HG02678 (cell line): ENCODE data around the gene UBN1.

Source experiments
- ATAC-seq: cut with Tn5 transposase; IDR thresholded peaks from one replicate; pipeline ENCODE4 v1.9.1; 2021; ENCODE audit warnings: mild to moderate bottlenecking, moderate library complexity; ENCODE audit not compliant: unreplicated experiment

UBN1 gene

GRCh38 chr16:4904108-4904941 is 57.0 kb downstream of the UBN1 start:
- no peak for ATAC-seq

DNA sequence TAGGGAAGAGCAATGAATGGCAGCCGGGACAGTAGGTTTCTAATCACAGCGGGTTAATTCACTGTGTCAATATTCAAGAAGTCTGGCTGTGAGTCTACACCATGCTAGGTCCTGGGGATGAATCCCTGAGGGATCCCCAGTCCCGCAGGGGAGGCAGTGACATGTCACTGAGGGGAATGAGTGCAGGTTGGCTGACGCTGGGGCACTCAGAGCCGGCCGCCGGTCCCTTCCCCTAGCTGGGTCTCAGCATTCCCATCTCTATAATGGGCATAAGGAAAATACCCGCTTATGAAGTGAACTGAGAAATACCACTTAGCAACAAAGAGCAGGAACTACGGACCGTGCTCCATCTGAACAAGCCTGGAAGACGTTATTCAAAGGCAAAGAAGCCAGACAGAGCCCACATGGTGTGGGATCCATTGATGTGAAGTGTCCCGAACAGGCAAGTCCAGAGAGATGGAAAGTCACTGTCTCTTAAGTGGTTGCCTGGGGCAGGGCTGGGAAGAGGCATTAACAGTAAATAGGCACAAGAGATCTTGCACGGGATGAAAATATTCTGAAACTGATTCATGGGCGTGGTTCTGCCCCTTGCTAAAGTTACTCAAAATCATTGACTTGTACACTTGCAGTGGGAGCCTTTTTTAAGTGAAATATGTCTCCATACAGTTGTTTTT is 57.8 kb downstream of the UBN1 start:
- no peak for ATAC-seq

GRCh38 chr16:4908854-4909401 is 61.6 kb downstream of the UBN1 start:
- no peak for ATAC-seq

DNA sequence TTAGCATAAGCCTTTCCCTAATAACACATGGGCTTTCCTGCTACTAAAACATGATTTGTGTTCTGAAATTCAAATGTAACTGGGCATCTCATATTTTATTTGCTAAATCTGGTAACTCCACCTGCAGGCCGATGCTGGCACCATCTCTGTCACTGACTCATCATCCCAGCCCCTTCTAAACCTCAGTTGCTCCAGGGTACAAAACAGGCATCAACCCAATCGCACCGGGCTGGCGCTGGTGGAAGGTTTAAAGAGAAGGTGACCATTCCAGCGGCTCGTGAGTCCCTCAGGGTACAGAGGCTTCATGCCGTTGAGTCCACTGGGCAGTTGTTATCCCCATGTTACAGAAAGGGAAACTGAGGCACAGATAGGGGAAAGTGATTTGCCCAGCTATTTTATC is 62.5 kb downstream of the UBN1 start:
- ATAC-seq: no peak

DNA sequence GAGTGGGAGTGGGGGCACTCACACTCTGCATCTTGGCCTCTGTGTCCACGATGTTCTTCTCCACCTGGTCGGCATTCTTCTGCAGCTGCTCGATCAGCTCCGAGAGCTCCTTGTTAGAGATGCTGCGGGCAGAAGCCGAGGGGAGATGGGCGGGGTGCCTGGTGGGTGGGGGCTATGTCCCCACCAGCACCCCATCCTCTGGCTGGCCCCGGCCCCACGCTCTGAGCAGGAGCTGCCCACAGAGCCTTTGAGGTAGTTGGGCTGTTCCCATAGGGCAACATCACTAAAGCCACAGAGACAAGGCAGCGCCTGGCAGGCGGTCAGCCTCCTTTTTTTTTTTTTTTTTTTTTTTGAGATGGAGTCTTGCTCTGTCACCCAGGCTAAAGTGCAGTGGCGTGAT is 63.5 kb downstream of the UBN1 start:
- no peak for ATAC-seq

- no peak for ATAC-seq
Observed at GRCh38 chr16:4911970-4912386, 64.7 kb downstream of the UBN1 start.

GRCh38 chr16:4913130-4913773 is 66.0 kb downstream of the UBN1 start:
- no peak for ATAC-seq

DNA sequence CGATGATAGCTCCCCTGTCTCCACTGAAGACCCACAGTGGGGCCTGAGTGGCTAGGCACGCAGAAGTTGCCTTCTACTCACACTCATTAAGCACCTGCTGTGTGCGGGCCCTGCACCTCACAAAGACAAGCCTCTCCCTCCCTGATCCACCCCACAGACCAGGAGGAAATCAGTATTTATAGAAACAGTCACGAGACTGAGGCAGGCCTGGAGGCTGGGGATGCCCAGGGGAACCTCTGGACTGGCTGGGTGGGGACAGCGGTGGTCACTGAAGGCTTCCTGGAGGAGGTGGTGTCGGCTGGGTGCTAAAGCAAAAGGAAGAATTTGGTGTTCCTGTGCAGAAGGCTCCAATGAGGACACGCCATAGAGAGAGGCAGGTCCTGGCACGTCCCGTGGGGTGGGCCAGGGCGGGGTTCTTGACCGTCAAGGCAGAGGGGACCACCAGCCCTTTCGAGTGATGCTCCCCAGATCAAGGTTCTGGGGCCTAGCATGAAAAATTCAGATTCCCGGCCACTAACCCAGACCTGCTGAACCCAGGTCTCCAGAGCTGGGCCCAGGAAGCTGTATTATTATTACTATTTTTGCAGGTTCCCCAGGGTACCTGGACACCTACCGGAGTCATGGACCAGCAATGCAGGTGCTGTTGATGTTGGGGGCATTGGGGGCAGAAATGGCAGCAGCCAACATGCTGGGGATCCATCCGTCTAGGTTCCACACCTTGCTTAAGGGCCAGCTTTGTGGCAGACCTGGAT is 66.7 kb downstream of the UBN1 start:
- no peak for ATAC-seq

DNA sequence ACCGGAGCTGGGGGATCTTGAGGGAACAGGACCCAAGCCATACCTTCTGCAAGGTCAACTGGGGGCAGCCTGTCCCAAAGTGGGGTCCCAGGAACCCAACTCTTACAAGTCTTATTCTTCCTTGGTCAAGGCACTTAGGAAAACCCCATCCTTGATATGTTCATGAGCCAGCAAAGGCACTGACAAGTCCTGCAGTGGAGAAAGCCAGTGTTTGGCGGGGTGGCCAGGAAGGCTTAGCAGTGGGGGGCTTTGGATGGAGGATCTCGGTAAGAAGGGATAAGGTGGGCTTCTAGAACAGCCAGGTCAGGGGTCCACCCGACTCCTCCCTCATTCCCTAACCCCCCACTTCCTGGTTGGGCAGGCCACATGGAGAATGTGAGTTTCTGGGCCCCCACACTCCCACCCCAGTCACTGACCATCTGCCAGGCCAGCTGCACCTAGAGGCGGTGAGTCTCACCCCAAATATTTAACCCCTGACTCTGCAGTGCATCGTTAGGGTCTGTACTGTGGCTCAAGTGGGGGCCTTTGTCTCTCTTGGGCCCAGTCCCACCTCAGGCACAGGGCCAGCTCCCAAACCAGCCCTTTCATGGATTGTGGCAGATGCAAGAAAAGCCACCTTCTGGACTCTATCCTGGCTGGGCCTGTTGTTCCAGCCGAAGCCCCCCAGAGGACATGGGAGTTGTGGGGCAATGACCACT is 67.4 kb downstream of the UBN1 start:
- ATAC-seq: no peak

DNA sequence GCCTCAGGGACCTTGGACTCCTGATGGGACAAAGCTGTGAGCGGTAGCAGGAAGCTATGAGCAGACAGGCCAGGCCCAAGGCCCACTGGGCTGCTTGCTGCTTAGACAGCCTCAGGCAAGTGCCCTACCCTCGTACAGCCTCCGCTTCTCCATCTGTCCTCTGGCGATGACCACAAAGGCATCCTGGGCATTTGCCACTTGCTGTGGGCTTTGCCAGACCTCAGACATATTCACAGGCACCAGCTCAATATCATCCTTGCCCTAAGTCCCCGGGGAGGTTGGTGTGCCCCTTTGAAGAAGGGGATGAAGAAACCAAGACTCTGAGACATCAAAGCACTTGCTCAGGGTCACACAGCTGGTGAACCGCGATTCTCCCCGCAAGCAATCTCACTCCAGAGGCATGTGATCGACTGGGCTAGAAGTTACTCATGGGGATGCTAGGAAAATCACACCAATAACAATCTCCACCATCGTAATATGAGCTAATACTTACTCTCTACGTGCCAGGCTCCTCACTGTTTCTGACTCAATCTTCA is 68.0 kb downstream of the UBN1 start:
- ATAC-seq: no peak

DNA sequence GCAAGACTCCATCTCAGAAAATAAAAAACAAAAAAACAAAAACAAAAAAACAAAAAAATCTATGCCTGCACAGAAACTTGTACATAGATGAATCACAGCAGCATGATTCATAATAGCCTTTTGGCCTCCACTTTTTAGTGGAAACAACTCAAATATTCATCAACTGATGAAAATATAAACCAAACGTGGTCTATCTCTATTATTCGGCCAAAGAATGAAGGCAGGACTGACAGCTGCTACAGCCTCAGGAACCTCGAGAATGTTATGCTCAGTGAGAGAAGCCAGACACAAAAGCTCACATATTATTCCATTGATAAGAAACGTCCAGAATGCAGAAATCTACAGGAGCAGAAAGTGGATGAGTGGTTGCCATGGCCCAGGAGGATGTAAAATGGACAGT is 69.8 kb downstream of the UBN1 start:
- no peak for ATAC-seq

DNA sequence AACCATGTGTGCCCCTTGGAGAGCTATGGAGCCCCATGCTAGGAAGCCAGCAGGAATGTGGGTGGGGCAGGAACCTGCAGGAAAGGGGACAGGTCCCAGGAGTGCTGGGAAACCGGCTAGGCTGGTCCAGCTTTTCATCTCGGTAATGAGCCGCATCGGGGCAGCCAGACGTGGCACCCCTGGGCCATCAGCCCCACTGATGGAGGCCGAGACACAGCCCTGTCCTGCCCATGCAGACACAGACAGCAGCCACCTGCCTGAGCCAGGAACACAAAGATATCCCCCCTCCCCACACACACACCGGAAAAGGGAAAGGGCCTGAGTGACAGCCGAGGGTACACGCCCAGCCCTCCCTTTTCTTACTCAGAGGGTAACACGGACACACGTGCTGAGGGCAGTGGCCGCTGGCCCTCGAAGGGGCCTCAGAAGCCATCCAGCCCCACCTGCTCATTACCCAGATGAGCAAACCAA is 71.5 kb downstream of the UBN1 start:
- no peak for ATAC-seq

DNA sequence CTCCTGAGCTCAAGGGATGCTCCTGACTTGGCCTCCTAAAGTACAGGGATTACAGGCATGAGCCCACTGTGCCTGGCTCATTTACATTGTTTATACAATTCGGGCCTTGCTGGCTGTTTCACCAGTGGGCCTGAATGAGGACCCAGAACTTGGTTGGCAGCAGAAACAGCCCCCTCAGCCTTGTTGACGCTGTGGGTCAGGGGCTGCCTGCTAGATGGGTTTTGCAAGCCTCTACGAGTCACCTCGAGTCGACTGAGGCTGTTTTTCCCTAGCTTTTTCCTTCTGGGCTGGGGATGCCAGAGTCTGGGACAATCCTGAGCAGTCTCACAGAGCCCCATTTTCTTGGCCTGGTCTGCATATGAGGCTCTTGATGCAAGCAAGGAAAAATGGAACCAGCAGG is 73.5 kb downstream of the UBN1 start:
- ATAC-seq: no peak

DNA sequence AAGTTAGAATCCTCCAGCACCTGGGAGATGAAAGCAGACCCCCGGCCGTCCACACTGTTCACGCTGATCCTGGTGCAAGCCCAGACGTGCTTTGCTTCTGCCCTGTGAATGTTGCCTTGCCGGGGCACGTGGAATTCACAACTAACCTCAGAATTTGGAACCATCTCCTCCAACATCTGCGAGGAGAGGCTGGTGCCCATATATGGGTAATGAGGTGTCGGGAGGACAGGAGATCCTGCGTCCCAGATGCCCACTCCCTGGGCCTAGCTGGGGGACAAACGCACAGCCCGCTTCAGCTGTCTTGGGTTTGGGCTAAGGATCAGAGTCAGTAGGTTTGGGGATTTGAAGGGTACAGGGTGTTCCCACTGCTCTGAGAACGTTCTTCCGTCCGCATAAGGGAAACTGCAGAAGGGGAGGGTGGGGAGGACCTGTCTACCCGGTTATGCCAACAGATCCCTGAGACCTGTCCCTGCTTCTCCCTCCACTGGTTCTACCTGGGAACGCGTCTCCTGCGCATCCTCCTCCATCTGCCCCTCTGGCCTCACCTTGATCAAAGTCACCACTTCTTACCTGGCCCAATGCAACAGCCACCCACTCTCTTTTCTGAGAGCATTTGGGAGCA is 75.6 kb downstream of the UBN1 start:
- no peak for ATAC-seq

DNA sequence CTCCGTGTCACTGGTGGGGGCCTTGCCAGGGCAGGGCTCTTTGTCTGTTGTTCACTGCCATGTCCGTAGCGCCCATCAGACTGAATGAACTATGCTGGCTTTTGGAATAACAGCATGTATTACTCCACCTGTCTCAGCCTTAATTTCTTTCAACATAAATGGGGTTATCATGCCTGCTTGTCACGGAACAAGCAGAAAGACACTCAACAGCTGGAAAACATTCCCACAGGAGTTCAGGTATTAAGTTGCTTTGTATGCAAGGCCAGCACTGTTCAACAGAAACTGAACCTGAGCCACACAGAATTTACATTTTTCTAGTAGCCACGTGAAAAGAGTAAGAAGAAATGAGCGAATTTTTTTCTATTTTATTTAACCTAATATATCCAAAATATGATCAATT is 76.6 kb downstream of the UBN1 start:
- no peak for ATAC-seq

GRCh38 chr16:4924593-4925292 is 77.5 kb downstream of the UBN1 start:
- ATAC-seq: no peak

- ATAC-seq: no peak
Observed at GRCh38 chr16:4925293-4925607, 78.0 kb downstream of the UBN1 start.

DNA sequence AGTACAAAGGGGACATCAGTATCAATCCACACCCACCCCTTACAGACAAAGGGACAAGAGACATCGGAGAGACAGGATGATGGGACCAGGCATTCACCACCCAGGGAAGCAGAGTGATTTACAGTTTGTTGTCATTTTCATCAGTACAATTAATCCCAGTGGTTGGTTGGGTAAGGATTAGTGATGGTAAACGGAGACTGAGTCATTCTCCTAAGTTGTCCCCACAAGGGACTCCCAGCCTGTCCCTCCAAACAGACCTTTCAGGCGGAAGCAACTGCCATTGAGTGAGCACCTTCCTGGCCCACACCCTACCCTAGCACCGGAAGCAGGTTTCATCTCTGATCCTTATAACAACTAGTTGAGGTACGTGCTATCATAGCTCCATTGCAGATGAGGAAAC is 78.5 kb downstream of the UBN1 start:
- ATAC-seq: no peak

- no peak for ATAC-seq
Observed at GRCh38 chr16:4926928-4927327, 79.6 kb downstream of the UBN1 start.
